HepG2 (cell line): ENCODE measurements around the gene SHISA7. TPM values are rescaled to one million over a fixed set of nuclear protein-coding genes. Genes with fewer than 3 reads are reported as not detected.

Source experiments
- ATAC-seq: fragments of 200-7000 bp; cut with Tn5 transposase; 3 replicates; pipeline ENCODE4 v1.9.1; 2020; ENCODE audit warnings: mild to moderate bottlenecking, moderate library complexity
- BruUV-seq: library from RNA; stranded (reverse); fragments of 400-500 nt; replicated peaks from 2 replicates; lab custom pipeline; 2021; lab: Mats Ljungman, UMichigan
- CTCF ChIA-PET: fragments of 300-600 bp; formaldehyde crosslinking; extraction: SDS; loops from one replicate; lab custom pipeline; 2021; ENCODE audit warnings: low total read pairs, inconsistent platforms, low intra/inter-chr PET ratio; lab: Yijun Ruan, JAX
- POLR2A ChIA-PET: fragments of 350-600 bp; sonication (Branson Sonifier 250); formaldehyde crosslinking; loops from one replicate; lab custom pipeline; 2020; ENCODE audit warnings: antibody characterized with exemption, inconsistent platforms; lab: Yijun Ruan, JAX
- DNase-seq: peaks from one replicate; pipeline ENCODE4 v3.0.0-alpha.2; 2015; ENCODE audit warnings: low spot score
- FAIRE-seq: peaks from 3 replicates; lab custom pipeline; 2011; peaks lifted over from hg19 to GRCh38; lab: Jason Lieb, UNC
- H2AFZ ChIP-seq: one replicate; pipeline ENCODE4 v1.6.1; 2011; ENCODE audit warnings: low read length, inconsistent platforms
- H3K27ac ChIP-seq: fragments of 300-600 bp; 3 replicates; pipeline ENCODE4 v1.8.0; 2011; ENCODE audit warnings: mixed run types, mild to moderate bottlenecking, mixed read lengths, low read length, inconsistent platforms; ENCODE audit not compliant: insufficient read depth; ENCODE audit errors: extremely low read length
- H3K27me3 ChIP-seq, 2 experiments: fragments of 200-600 bp in 1 of 2; 2 replicates in 1 of 2; 3 replicates in 1 of 2; pipeline versions ENCODE4 v1.6.0 to v1.8.0; 2011; ENCODE audit warnings: low read length in 2 of 2, mild to moderate bottlenecking in 2 of 2, moderate library complexity in 2 of 2, inconsistent platforms in 1 of 2; ENCODE audit not compliant: insufficient read depth in 2 of 2, control insufficient read depth in 1 of 2
- H3K36me3 ChIP-seq, 2 experiments: fragments of 200-600 bp in 1 of 2; replicated peaks in 1 of 2; 2 replicates in 1 of 2; 3 replicates in 1 of 2; pipeline versions ENCODE4 v1.5.1 to v1.8.0; 2011; ENCODE audit warnings: low read length in 2 of 2, inconsistent platforms in 1 of 2; ENCODE audit not compliant: insufficient read depth in 2 of 2, control insufficient read depth in 1 of 2
- H3K4me1 ChIP-seq: 2 replicates; pipeline ENCODE4 v1.5.1; 2012; ENCODE audit warnings: low read length, inconsistent platforms; ENCODE audit not compliant: insufficient read depth
- H3K4me2 ChIP-seq: 2 replicates; pipeline ENCODE4 v1.6.0; 2011; ENCODE audit warnings: low read depth, low read length, inconsistent platforms
- H3K4me3 ChIP-seq, 3 experiments: fragments of 200-600 bp in 1 of 3; sonication (generic), shearing (Covaris generic) in 1 of 3; replicated peaks in 1 of 3; 2 replicates each; pipeline ENCODE4 v1.5.1; 2011 to 2016; ENCODE audit warnings: low read length in 3 of 3, inconsistent platforms in 2 of 3, low read depth in 2 of 3, mild to moderate bottlenecking in 2 of 3, control low read depth in 1 of 3, mixed read lengths in 1 of 3; ENCODE audit not compliant: insufficient read depth in 1 of 3
- H3K79me2 ChIP-seq: one replicate; pipeline ENCODE4 v1.6.1; 2011; ENCODE audit warnings: low read length, inconsistent platforms; ENCODE audit not compliant: insufficient read depth
- H3K9ac ChIP-seq: 2 replicates; pipeline ENCODE4 v1.6.0; 2011; ENCODE audit warnings: mild to moderate bottlenecking, low read depth, low read length, inconsistent platforms; ENCODE audit not compliant: insufficient read depth
- H3K9me3 ChIP-seq: 2 replicates; pipeline ENCODE4 v1.5.1; 2012; ENCODE audit warnings: mild to moderate bottlenecking, low read length
- H4K20me1 ChIP-seq: 2 replicates; pipeline ENCODE4 v1.6.0; 2011; ENCODE audit warnings: inconsistent platforms, mild to moderate bottlenecking, low read length, moderate library complexity; ENCODE audit not compliant: insufficient read depth
- MAX ChIP-seq: IDR thresholded peaks from 2 replicates; pipeline ENCODE4 v1.6.1; 2012; ENCODE audit warnings: inconsistent platforms
- MXI1 ChIP-seq: IDR thresholded peaks from 3 replicates; pipeline ENCODE4 v1.6.1; 2012; ENCODE audit warnings: low read depth, low read length, inconsistent platforms, borderline replicate concordance
- ONECUT2 ChIP-seq: sonication (generic); formaldehyde crosslinking; IDR thresholded peaks from 2 replicates; pipeline ENCODE4 v1.4.0; 2020; ENCODE audit warnings: missing genetic modification reagents
- RELA ChIP-seq: sonication (generic); formaldehyde crosslinking; IDR thresholded peaks from 2 replicates; pipeline ENCODE4 v1.4.0; 2020; ENCODE audit warnings: missing genetic modification reagents
- ZMYM3 ChIP-seq: sonication (generic); formaldehyde crosslinking; IDR thresholded peaks from 2 replicates; pipeline ENCODE4 v1.5.1; 2020; ENCODE audit warnings: mild to moderate bottlenecking, missing genetic modification reagents
- ZNF3 ChIP-seq: IDR thresholded peaks from 2 replicates; pipeline ENCODE4 v1.7.0; 2017; ENCODE audit warnings: inconsistent platforms
- ZNF646 ChIP-seq: sonication (generic); formaldehyde crosslinking; IDR thresholded peaks from 2 replicates; pipeline ENCODE4 v1.9.0; 2021; ENCODE audit warnings: mild to moderate bottlenecking, missing genetic modification reagents
- ZNF687 ChIP-seq: sonication (generic); formaldehyde crosslinking; IDR thresholded peaks from 2 replicates; pipeline ENCODE4 v1.5.1; 2020; ENCODE audit warnings: mild to moderate bottlenecking, missing genetic modification reagents, moderate library complexity
- ZNF75D ChIP-seq: sonication (generic); formaldehyde crosslinking; IDR thresholded peaks from 2 replicates; pipeline ENCODE4 v1.8.1; 2023; ENCODE audit warnings: missing genetic modification reagents, mild to moderate bottlenecking, borderline replicate concordance
- WGBS: methylation state at CpG from one replicate; pipeline ENCODE4 v1.1.6; 2017; ENCODE audit warnings: low lambda C conversion rate; 5-methylcytosine and 5-hydroxymethylcytosine counted together
- in situ Hi-C: cut with HindIII; loops from 2 replicates; pipeline ENCODE4 v1.10.0; 2017; ENCODE audit warnings: low pct_unique_long_range_greater_than_20kb; ENCODE audit not compliant: extremely low pct_ligation_motif_present
- intact Hi-C: fragments of 100-400 bp; cut with micrococcal nuclease; formaldehyde crosslinking; loops from one replicate; pipeline ENCODE4 v1.10.0; 2022; ENCODE audit not compliant: unreplicated experiment
- polyA plus RNA-seq, 8 experiments: library from polyadenylated mRNA; depleted of rRNA in 3 of 8; stranded (reverse) in 7 of 8; unstranded in 1 of 8; fragments of >200 nt; fragmentation: Illumina TruSeq in 4 of 8; extraction: Trizol in 4 of 8; gene quantifications; 2 replicates each; pipeline versions ENCODE4 v1.2.1 to v1.2.3, GENCODE V29; 2011 to 2016; ENCODE audit warnings: low read depth in 4 of 8, missing spikeins in 1 of 8, mixed read lengths in 1 of 8; ENCODE audit not compliant: insufficient read depth in 1 of 8
- total RNA-seq, 5 experiments: library from RNA; depleted of rRNA; stranded (reverse); fragments of >200 nt; fragmentation: Illumina TruSeq; extraction: Trizol; gene quantifications; 2 replicates each; pipeline ENCODE4 v1.2.3, GENCODE V29; 2016; ENCODE audit warnings: low read depth in 1 of 5
- TF ChIP-seq, protein P1 (sequence below): sonication (generic); formaldehyde crosslinking; IDR thresholded peaks from 2 replicates; pipeline ENCODE4 v1.5.0; 2020; ENCODE audit warnings: mild to moderate bottlenecking, missing genetic modification reagents, moderate library complexity

Gene SHISA7
- total and polyA plus RNA-seq, 2 of the 13 experiments (the other 11 are each of a cell fraction or from before 2014, with no cell fraction given) = not detected

GRCh38 chr19:55447421-55448174, 4.5 kb upstream of the SHISA7 start:
- no peaks in the 10 kb centered on the region for H3K9me3 ChIP-seq
- H3K4me3 ChIP-seq = no peak overlapping the region
- TF ChIP-seq ZNF646 (CRISPR knock-in tag) (peak; percentile 96), MAX (peak; percentile 44; the same call in 1 of the 2 replicates), RELA (CRISPR knock-in tag) (no peak), ZMYM3 (CRISPR knock-in tag) (peak; percentile 50; the same call in 1 of the 2 replicates), ZNF687 (CRISPR knock-in tag) (peak; percentile 21; the same call in 1 of the 2 replicates), ZNF3 (CRISPR knock-in tag) (no peak), ONECUT2 (CRISPR knock-in tag) (no peak), ZNF75D (CRISPR knock-in tag) (no peak), MXI1 (peak; percentile 32; the same call in 1 of the 3 replicates)
- TF ChIP-seq, protein P1, sequence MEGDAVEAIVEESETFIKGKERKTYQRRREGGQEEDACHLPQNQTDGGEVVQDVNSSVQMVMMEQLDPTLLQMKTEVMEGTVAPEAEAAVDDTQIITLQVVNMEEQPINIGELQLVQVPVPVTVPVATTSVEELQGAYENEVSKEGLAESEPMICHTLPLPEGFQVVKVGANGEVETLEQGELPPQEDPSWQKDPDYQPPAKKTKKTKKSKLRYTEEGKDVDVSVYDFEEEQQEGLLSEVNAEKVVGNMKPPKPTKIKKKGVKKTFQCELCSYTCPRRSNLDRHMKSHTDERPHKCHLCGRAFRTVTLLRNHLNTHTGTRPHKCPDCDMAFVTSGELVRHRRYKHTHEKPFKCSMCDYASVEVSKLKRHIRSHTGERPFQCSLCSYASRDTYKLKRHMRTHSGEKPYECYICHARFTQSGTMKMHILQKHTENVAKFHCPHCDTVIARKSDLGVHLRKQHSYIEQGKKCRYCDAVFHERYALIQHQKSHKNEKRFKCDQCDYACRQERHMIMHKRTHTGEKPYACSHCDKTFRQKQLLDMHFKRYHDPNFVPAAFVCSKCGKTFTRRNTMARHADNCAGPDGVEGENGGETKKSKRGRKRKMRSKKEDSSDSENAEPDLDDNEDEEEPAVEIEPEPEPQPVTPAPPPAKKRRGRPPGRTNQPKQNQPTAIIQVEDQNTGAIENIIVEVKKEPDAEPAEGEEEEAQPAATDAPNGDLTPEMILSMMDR (CRISPR knock-in tag) = 0 out of 2 replicates have a peak, but pooled peaks have one; percentile 20
- TF ChIP-seq, all 625 proteins: peak for 6
- Histone ChIP-seq H3K9ac (no peak overlapping the region), H3K27ac (no peak overlapping the region), H3K27me3 (peaks cover 3 to 48% of the 10 kb centered on the region in 2 experiments; a peak in 4 of 5 replicates), H3K4me2 (no peak overlapping the region), H2AFZ (no peak overlapping the region), H3K79me2 (no peaks in the 10 kb centered on the region), H3K36me3 (no peaks in the 10 kb centered on the region), H4K20me1 (no peaks in the 10 kb centered on the region), H3K4me1 (no peaks in the 10 kb centered on the region)
- FAIRE-seq = no peak
- ATAC-seq = peak; percentile 68
- ChIA-PET POLR2A (no interaction called here), CTCF (no interaction called here)
- intact Hi-C loops (no loop called here), in situ Hi-C loops (no loop called here)
- no TSS peak for BruUV-seq
- 29% methylated on average over 7 of the region's 16 CpGs for WGBS
- DNase-seq = no peak
